NCI-H69 (cell line): Measurements from ENCODE around the gene KRT23.

Source experiments
- DNase-seq: peaks from one replicate; lab custom pipeline; 2025; lab: John Stamatoyannopoulos, UW

The KRT23 gene

GRCh38 chr17:40909755-40910154, 27.7 kb downstream of the KRT23 start:
- DNase-seq, result peak; percentile 66

GRCh38 chr17:40909351-40909750, 28.1 kb downstream of the KRT23 start:
- DNase-seq, result peak; percentile 95

- DNase-seq, result no peak
Measured at GRCh38 chr17:40906613-40907012, 30.8 kb downstream of the KRT23 start.

- peak; percentile 13 for DNase-seq
Measured at GRCh38 chr17:40905370-40905769, 32.1 kb downstream of the KRT23 start.

- DNase-seq, result peak; percentile 92
Measured at GRCh38 chr17:40903129-40903847, 34.2 kb downstream of the KRT23 start.

- DNase-seq, result no peak
Measured at GRCh38 chr17:40902498-40902897, 34.9 kb downstream of the KRT23 start.

GRCh38 chr17:40901981-40902474, 35.4 kb downstream of the KRT23 start:
- DNase-seq, result peak; percentile 78

- DNase-seq, result no peak
Measured at GRCh38 chr17:40900809-40901356, 36.6 kb downstream of the KRT23 start.

- DNase-seq, result peak; percentile 49
Measured at GRCh38 chr17:40896916-40897455, 40.5 kb downstream of the KRT23 start.

GRCh38 chr17:40895106-40895730, 42.2 kb downstream of the KRT23 start:
- no peak for DNase-seq

- DNase-seq, result no peak
Measured at GRCh38 chr17:40888196-40888720, 49.2 kb downstream of the KRT23 start.

GRCh38 chr17:40886090-40886489, 51.4 kb downstream of the KRT23 start:
- DNase-seq, result peak; percentile 25

GRCh38 chr17:40884708-40885512, 52.5 kb downstream of the KRT23 start, which contains the start of gene KRT20:
Gene KRT20, minus strand, starts transcription at chr17:40885242. Its CDS starts 57 bp downstream, at chr17:40885185.
- DNase-seq, result peak; percentile 7

- DNase-seq, result no peak
Measured at GRCh38 chr17:40883626-40884334, 53.7 kb downstream of the KRT23 start.

GRCh38 chr17:40883031-40883430, 54.4 kb downstream of the KRT23 start:
- no peak for DNase-seq

GRCh38 chr17:40879026-40879425, 58.4 kb downstream of the KRT23 start:
- DNase-seq, result no peak

- no peak for DNase-seq
Measured at GRCh38 chr17:40878044-40878443, 59.4 kb downstream of the KRT23 start.

- DNase-seq, result no peak
Measured at GRCh38 chr17:40873801-40874200, 63.6 kb downstream of the KRT23 start.

- DNase-seq, result no peak
Measured at GRCh38 chr17:40873255-40873654, 64.2 kb downstream of the KRT23 start.
